GM18517 (cell line): ENCODE data around the gene MRPL19.

Experiments used
- ATAC-seq: cut with Tn5 transposase; IDR thresholded peaks from one replicate; pipeline ENCODE4 v1.9.1; 2021; ENCODE audit warnings: mild to moderate bottlenecking, moderate library complexity; ENCODE audit not compliant: unreplicated experiment

Gene MRPL19

GRCh38 chr2:75728614-75729419 lies 82.2 kb downstream of the MRPL19 start:
- no peak for ATAC-seq

DNA sequence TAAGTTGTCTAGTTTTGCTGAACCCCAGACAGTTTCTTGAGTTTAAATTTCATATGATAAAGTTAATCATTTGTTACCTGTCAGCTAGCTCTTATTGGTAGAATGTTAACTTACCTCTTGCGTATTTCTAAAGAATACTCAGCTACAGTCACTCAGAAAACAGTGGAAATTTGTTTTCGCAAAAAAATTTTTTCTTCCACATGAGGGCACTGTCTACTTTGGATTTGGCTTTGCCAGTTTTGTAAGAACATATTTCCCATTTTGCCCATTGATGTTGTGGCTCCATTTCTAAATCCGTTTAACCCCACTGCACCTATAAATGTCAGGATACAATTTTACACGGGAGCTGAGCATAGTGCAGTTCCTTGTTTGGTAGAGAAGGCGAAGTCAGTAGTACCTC lies 83.3 kb downstream of the MRPL19 start:
- ATAC-seq = no peak

GRCh38 chr2:75736276-75736675 lies 89.7 kb downstream of the MRPL19 start:
- no peak for ATAC-seq

- ATAC-seq = no peak
Measured at GRCh38 chr2:75737961-75738360, 91.4 kb downstream of the MRPL19 start.
